Smooth muscle cell (in vitro differentiated cells): ENCODE results near the gene NVL. TPM values are rescaled to one million over a fixed set of nuclear protein-coding genes. Genes with fewer than 3 reads are reported as not detected.

Experiments
- microRNA-seq: library from miRNA; unstranded; fragments of <30 nt; microRNA quantifications from one replicate; pipeline ENCODE4, GENCODE V29; 2016; ENCODE audit warnings: borderline number of aligned reads
- polyA plus RNA-seq: library from polyadenylated mRNA; unstranded; fragments of >200 nt; fragmentation: Nextera tagmentation; extraction: Ambion mirVana; gene quantifications from 2 replicates; pipeline ENCODE4 v1.2.1, GENCODE V29; 2016
- small RNA-seq: library from RNA; depleted of rRNA; stranded (forward); fragments of <200 nt; gene quantifications from one replicate; pipeline ENCODE3, GENCODE V24; 2014
- total RNA-seq: library from RNA; depleted of rRNA; stranded (reverse); fragments of >200 nt; gene quantifications from 2 replicates; pipeline ENCODE4 v1.2.3, GENCODE V29; 2014

The NVL gene
- total and polyA plus RNA-seq, 2 experiments from 2014 or later = 17.3 to 35.4 TPM

Small RNAs within 50 kb of the gene (microRNA-seq; reads per million reads assigned to microRNA genes)
- gene MIR320B2 = 12.9 reads per million, percentile 18 among the genes with 10 or more reads in this experiment

Small RNAs within 50 kb of the gene (small RNA-seq; reads per million reads assigned to genes)
- gene MIR320B2 (0.16 reads per million), gene RF00139 (not detected), gene RNU6-1008P (not detected)

Other genes with a start within 250 kb of the NVL start
- 37.0 and 38.5 TPM in 2 replicates for gene FBXO28, start 216.1 kb downstream of the NVL start, total RNA-seq
- 9.1 and 9.6 TPM in 2 replicates for gene FBXO28, start 216.1 kb downstream of the NVL start, polyA plus RNA-seq
- gene DEGS1, start 146.9 kb downstream of the NVL start, total RNA-seq = 188 and 310 TPM in 2 replicates
- 179 and 188 TPM in 2 replicates for gene DEGS1, start 146.9 kb downstream of the NVL start, polyA plus RNA-seq
- 61.4 and 69.5 TPM in 2 replicates for gene CNIH4, start 26.7 kb upstream of the NVL start, total RNA-seq
- gene CNIH4, start 26.7 kb upstream of the NVL start, polyA plus RNA-seq = 121 and 125 TPM in 2 replicates
- gene WDR26, start 104.6 kb upstream of the NVL start, total RNA-seq = 79.5 and 81.4 TPM in 2 replicates
- gene WDR26, start 104.6 kb upstream of the NVL start, polyA plus RNA-seq = 8.6 and 12.0 TPM in 2 replicates